ENCODE data around the gene WDR7. TPM values are rescaled to one million over a fixed set of nuclear protein-coding genes. Genes with fewer than 3 reads are reported as not detected.

The WDR7 gene
- polyA plus RNA-seq, 2 of the 4 experiments (the other 2 are of a cell fraction) = 4.2 to 7.0 TPM

- DNase-seq (ENCODE audit: low read depth in 1 of 2, low spot score in 1 of 2) = no peak
- 85% methylated on average over 4 of the region's 4 CpGs for WGBS (ENCODE audit: missing lambda C conversion rate)
- Histone ChIP-seq H3K4me2 (no peak overlapping the region), H3K4me1 (no peaks in the 10 kb centered on the region), H3K27ac (no peak overlapping the region), H3K4me3 (no peak overlapping the region), H3K9me3 (no peaks in the 10 kb centered on the region)
- POLR2A ChIA-PET = no interaction called here
- ATAC-seq = no peak
- no peak for TF ChIP-seq RFX5 (IDR thresholded peaks at IDR 0.05)
- TF ChIP-seq MAFK (IDR thresholded peaks at IDR 0.05; ENCODE audit: partially characterized antibody) = peak; percentile 22
- CTCF ChIA-PET = interaction anchor here (1.0 kb wide), 1 partner anchor 13 kb away, joined by 3 read pairs; no protein-coding TSS in a partner anchor
- FAIRE-seq = no peak
These were observed 8.0 kb downstream of the WDR7 start for GRCh38 chr18:56659111-56659510.

- H3K4me1 ChIP-seq = no peaks in the 10 kb centered on the region
- H3K27ac ChIP-seq = no peak overlapping the region
- H3K4me2 ChIP-seq = no peak overlapping the region
- DNase-seq (ENCODE audit: low read depth in 1 of 2, low spot score in 1 of 2) (no peak), FAIRE-seq (no peak), ATAC-seq (no peak)
- ChIA-PET POLR2A (no interaction called here), CTCF (interaction anchor here (0.7 to 1.3 kb wide), 2 partner anchors 20 to 23 kb away, joined by 3 read pairs; no protein-coding TSS in a partner anchor)
- no peak for TF ChIP-seq ZSCAN20 (CRISPR knock-in tag; IDR thresholded peaks at IDR 0.05)
- TF ChIP-seq EHF (CRISPR knock-in tag; IDR thresholded peaks at IDR 0.05) = no peak
- TF ChIP-seq HOXA7 (CRISPR knock-in tag; IDR thresholded peaks at IDR 0.05) = no peak
- TF ChIP-seq ZC3H11A (IDR thresholded peaks at IDR 0.05) = no peak
- TF ChIP-seq EP300 (IDR thresholded peaks at IDR 0.05) = no peak
- no peak for TF ChIP-seq EHMT2 (IDR thresholded peaks at IDR 0.05; ENCODE audit: low read depth)
- TF ChIP-seq NR3C1 (IDR thresholded peaks at IDR 0.05) = no peak
- no peak for TF ChIP-seq SMC3 (IDR thresholded peaks at IDR 0.05)
- no peak for TF ChIP-seq CHD2 (IDR thresholded peaks at IDR 0.05; ENCODE audit: low read length, partially characterized antibody)
- TF ChIP-seq HEYL (CRISPR knock-in tag; IDR thresholded peaks at IDR 0.05) = no peak
- no peak for TF ChIP-seq MYC (IDR thresholded peaks at IDR 0.05; ENCODE audit: borderline replicate concordance, low read length)
- TF ChIP-seq KDM1A (IDR thresholded peaks at IDR 0.05; ENCODE audit: low read depth) = no peak
- TF ChIP-seq E2F6 (IDR thresholded peaks at IDR 0.05; ENCODE audit: borderline replicate concordance, low read depth) = no peak
- TF ChIP-seq JUN (IDR thresholded peaks at IDR 0.05) = no peak
- TF ChIP-seq PBX3 (IDR thresholded peaks at IDR 0.05) = no peak
- TF ChIP-seq CTCF (IDR thresholded peaks at IDR 0.05) = no peak
- no peak for TF ChIP-seq RAD21 (conservative IDR thresholded peaks at IDR 0.05 in 1 of 2, IDR thresholded peaks at IDR 0.05 in 1 of 2)
- 81% methylated on average over 1 of the region's 1 CpG for WGBS (ENCODE audit: missing lambda C conversion rate)
- H3K9me3 ChIP-seq = no peaks in the 10 kb centered on the region
- H3K4me3 ChIP-seq = no peak overlapping the region
These were observed 9.5 kb downstream of the WDR7 start for GRCh38 chr18:56660655-56661054.

GRCh38 chr18:56661360-56662062, 10.4 kb downstream of the WDR7 start:
- 50% methylated on average over 2 of the region's 2 CpGs for WGBS (ENCODE audit: missing lambda C conversion rate)
- Histone ChIP-seq H3K4me2 (no peak overlapping the region), H3K4me1 (no peaks in the 10 kb centered on the region), H3K27ac (no peak overlapping the region), H3K4me3 (no peak overlapping the region), H3K9me3 (no peaks in the 10 kb centered on the region)
- CTCF ChIA-PET = interaction anchor here (0.8 to 1.3 kb wide), 2 partner anchors 24 to 780 kb away, joined by 3 read pairs; no protein-coding TSS in a partner anchor
- TF ChIP-seq BCL3 (IDR thresholded peaks at IDR 0.05) (no peak), HOXB13 (CRISPR knock-in tag; IDR thresholded peaks at IDR 0.05; ENCODE audit: low read depth) (no peak), HEYL (CRISPR knock-in tag; IDR thresholded peaks at IDR 0.05) (no peak), RFX5 (IDR thresholded peaks at IDR 0.05) (no peak), CHD2 (IDR thresholded peaks at IDR 0.05; ENCODE audit: low read length, partially characterized antibody) (no peak), CHD4 (IDR thresholded peaks at IDR 0.05; ENCODE audit: borderline replicate concordance) (no peak), RARB (CRISPR knock-in tag; IDR thresholded peaks at IDR 0.05) (no peak), JUNB (IDR thresholded peaks at IDR 0.05) (no peak)
- FAIRE-seq (no peak), DNase-seq (ENCODE audit: low read depth in 1 of 2, low spot score in 1 of 2) (no peak), ATAC-seq (no peak)
- POLR2A ChIA-PET = interaction anchor here (0.8 kb wide), 1 partner anchor 10 kb away, joined by 4 read pairs; the partner anchor contains the start of gene WDR7

Measured in A549 (cell line).